ENCODE measurements around the gene CES2. TPM values are rescaled to one million over a fixed set of nuclear protein-coding genes. Genes with fewer than 3 reads are reported as not detected.

The CES2 gene
- total and polyA plus RNA-seq, 2 of the 8 experiments (the other 6 are each of a cell fraction or from before 2014, with no cell fraction given): 8.6 to 14.7 TPM

DNA sequence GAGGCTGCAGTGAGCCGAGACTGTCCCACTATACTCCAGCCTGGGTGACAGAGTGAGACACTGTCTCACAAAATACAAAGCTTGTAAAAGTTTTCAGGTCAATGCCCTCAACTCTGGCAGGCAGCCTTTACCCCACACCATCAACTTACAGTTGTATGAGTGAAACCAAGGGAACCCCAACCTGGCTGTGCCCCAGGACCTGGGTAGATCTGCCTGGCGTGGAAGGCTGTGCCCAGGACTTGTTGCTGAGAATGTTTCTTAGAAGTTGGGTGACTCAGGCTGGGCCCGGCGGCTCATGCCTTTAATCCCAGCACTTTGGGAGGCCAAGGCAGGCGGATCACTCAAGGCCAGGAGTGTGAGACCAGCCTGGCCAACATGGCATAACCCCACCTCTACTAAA is 33.5 kb downstream of the CES2 start (continued):
- TF ChIP-seq PHF8 (conservative IDR thresholded peaks at IDR 0.05; ENCODE audit: low read depth, low read length): no peak

Data from H1 (cell line).